IMR-90 (cell line): ENCODE measurements around the gene COX6B2. TPM values are rescaled to one million over a fixed set of nuclear protein-coding genes. Genes with fewer than 3 reads are reported as not detected.

Source experiments
- ATAC-seq: fragments of 200-7000 bp; cut with Tn5 transposase; 2 replicates; pipeline ENCODE4 v1.9.1; 2020; ENCODE audit warnings: low read depth, mild to moderate bottlenecking, moderate library complexity
- BruUV-seq: library from RNA; stranded (reverse); fragments of 400-500 nt; replicated peaks from 2 replicates; lab custom pipeline; 2021; lab: Mats Ljungman, UMichigan
- CTCF ChIA-PET: fragments of 300-600 bp; formaldehyde crosslinking; extraction: SDS; loops from one replicate; lab custom pipeline; 2021; ENCODE audit warnings: antibody characterized with exemption; lab: Yijun Ruan, JAX
- POLR2A ChIA-PET: fragments of 300-600 bp; sonication (Branson Sonifier 250); formaldehyde crosslinking; loops from one replicate; lab custom pipeline; 2022; ENCODE audit warnings: antibody characterized with exemption; ENCODE audit not compliant: unreplicated experiment; lab: Charles Lee
- DNase-seq: peaks from one replicate; pipeline ENCODE4 v3.0.0; 2013
- H2AFZ ChIP-seq: replicated peaks from 2 replicates; pipeline ENCODE3; 2013; ENCODE audit warnings: low read length, mild to moderate bottlenecking; ENCODE audit not compliant: poor library complexity
- H2AK5ac ChIP-seq: 2 replicates; pipeline ENCODE4 v1.6.1; 2013; ENCODE audit warnings: low read depth, low read length, inconsistent platforms
- H2AK9ac ChIP-seq: replicated peaks from 2 replicates; pipeline ENCODE3; 2013; ENCODE audit warnings: mild to moderate bottlenecking, low read depth, low read length, moderate library complexity; ENCODE audit not compliant: poor library complexity
- H2BK120ac ChIP-seq: 2 replicates; pipeline ENCODE4 v1.6.1; 2013; ENCODE audit warnings: low read depth, low read length, inconsistent platforms
- H2BK15ac ChIP-seq: 3 replicates; pipeline ENCODE4 v1.6.1; 2013; ENCODE audit warnings: low read depth, low read length, inconsistent platforms
- H2BK20ac ChIP-seq: 2 replicates; pipeline ENCODE4 v1.6.1; 2013; ENCODE audit warnings: low read depth, mild to moderate bottlenecking, inconsistent platforms, low read length, moderate library complexity
- H2BK5ac ChIP-seq: 2 replicates; pipeline ENCODE4 v1.6.1; 2013; ENCODE audit warnings: mild to moderate bottlenecking, low read depth, low read length, inconsistent platforms; ENCODE audit not compliant: poor library complexity, severe bottlenecking
- H3K14ac ChIP-seq: replicated peaks from 2 replicates; pipeline ENCODE4 v1.6.1; 2013; ENCODE audit warnings: low read depth, low read length, inconsistent platforms
- H3K18ac ChIP-seq: 2 replicates; pipeline ENCODE4 v1.6.1; 2013; ENCODE audit warnings: low read depth, low read length, control low read depth
- H3K23ac ChIP-seq: 2 replicates; pipeline ENCODE4 v1.6.1; 2013; ENCODE audit warnings: low read depth, low read length, inconsistent platforms
- H3K27ac ChIP-seq: 2 replicates; pipeline ENCODE4 v1.5.1; 2013; ENCODE audit warnings: mild to moderate bottlenecking, control low read depth, low read length; ENCODE audit not compliant: insufficient read depth
- H3K27me3 ChIP-seq: 2 replicates; pipeline ENCODE4 v1.6.1; 2013; ENCODE audit warnings: low read length; ENCODE audit not compliant: control insufficient read depth, insufficient read depth
- H3K36me3 ChIP-seq: 2 replicates; pipeline ENCODE4 v1.6.1; 2013; ENCODE audit warnings: low read length, mixed read lengths; ENCODE audit not compliant: control insufficient read depth, insufficient read depth
- H3K4ac ChIP-seq: 2 replicates; pipeline ENCODE4 v1.6.1; 2013; ENCODE audit warnings: low read depth, low read length, inconsistent platforms
- H3K4me1 ChIP-seq: 2 replicates; pipeline ENCODE4 v1.6.1; 2013; ENCODE audit warnings: low read length, mixed read lengths; ENCODE audit not compliant: control insufficient read depth, insufficient read depth
- H3K4me2 ChIP-seq: 2 replicates; pipeline ENCODE4 v1.6.1; 2013; ENCODE audit warnings: low read depth, mild to moderate bottlenecking, control low read depth, low read length, moderate library complexity
- H3K4me3 ChIP-seq: 2 replicates; pipeline ENCODE4 v1.5.1; 2013; ENCODE audit warnings: low read depth, mild to moderate bottlenecking, control low read depth, low read length, moderate library complexity; ENCODE audit not compliant: insufficient read depth
- H3K56ac ChIP-seq: 2 replicates; pipeline ENCODE4 v1.6.1; 2013; ENCODE audit warnings: low read length, inconsistent platforms; ENCODE audit not compliant: insufficient read depth; ENCODE audit errors: extremely low read depth
- H3K79me1 ChIP-seq, 2 experiments: 2 replicates each; pipeline ENCODE4 v1.6.1; 2013; ENCODE audit warnings: low read length in 2 of 2, inconsistent platforms in 1 of 2, low read depth in 1 of 2
- H3K9ac ChIP-seq: 2 replicates; pipeline ENCODE4 v1.6.1; 2013; ENCODE audit warnings: low read depth, low read length, control low read depth
- H3K9me1 ChIP-seq: 2 replicates; pipeline ENCODE4 v1.6.1; 2013; ENCODE audit warnings: low read length, inconsistent platforms; ENCODE audit not compliant: insufficient read depth
- H3K9me3 ChIP-seq: 2 replicates; pipeline ENCODE4 v1.6.1; 2013; ENCODE audit warnings: low read length; ENCODE audit not compliant: control insufficient read depth, insufficient read depth
- H4K20me1 ChIP-seq: 2 replicates; pipeline ENCODE4 v1.6.1; 2013; ENCODE audit warnings: low read length, inconsistent platforms; ENCODE audit not compliant: insufficient read depth
- H4K5ac ChIP-seq: 2 replicates; pipeline ENCODE4 v1.6.1; 2013; ENCODE audit warnings: mild to moderate bottlenecking, low read depth, low read length, control low read depth
- H4K8ac ChIP-seq, 2 experiments: 2 replicates each; pipeline ENCODE4 v1.6.1; 2013; ENCODE audit warnings: low read depth in 2 of 2, low read length in 2 of 2, control low read depth in 1 of 2, inconsistent platforms in 1 of 2
- H4K91ac ChIP-seq: 2 replicates; pipeline ENCODE4 v1.6.1; 2013; ENCODE audit warnings: low read depth, low read length, inconsistent platforms; ENCODE audit not compliant: insufficient read depth
- CEBPB ChIP-seq: IDR thresholded peaks from 2 replicates; pipeline ENCODE4 v1.6.1; 2012; ENCODE audit warnings: low read depth, low read length, improper control_type of control experiment
- POLR2A ChIP-seq: IDR thresholded peaks from 2 replicates; pipeline ENCODE4 v1.6.1; 2012; ENCODE audit warnings: mild to moderate bottlenecking, low read depth, low read length
- WGBS, 2 experiments: methylation state at CpG; one replicate each; pipeline versions ENCODE4 v1.1.5 to v1.1.7; 2013; ENCODE audit warnings: missing lambda C conversion rate in 2 of 2; ENCODE audit not compliant: insufficient read length in 1 of 2; ENCODE audit errors: extremely low coverage in 2 of 2; 5-methylcytosine and 5-hydroxymethylcytosine counted together
- dilution Hi-C: fragments of 300-500 bp; cut with HindIII; formaldehyde crosslinking; loops from one replicate; pipeline ENCODE4 v1.14.3; 2018; ENCODE audit warnings: low sequenced_read_pairs; ENCODE audit not compliant: unreplicated experiment
- in situ Hi-C: fragments of 300-500 bp; cut with MboI; formaldehyde crosslinking; loops from 3 replicates; pipeline ENCODE4 v1.14.3; 2019; ENCODE audit warnings: low sequenced_read_pairs, inconsistent platforms, mixed read lengths
- intact Hi-C: fragments of 100-400 bp; cut with micrococcal nuclease; formaldehyde crosslinking; loops from 2 replicates; pipeline ENCODE4 v1.10.0; 2022
- polyA plus RNA-seq, 3 experiments: library from polyadenylated mRNA; depleted of rRNA; stranded (reverse); fragments of >200 nt; gene quantifications; 2 replicates each; pipeline ENCODE4 v1.2.3, GENCODE V29; 2012; ENCODE audit warnings: low replicate concordance in 1 of 3
- total RNA-seq: library from RNA; depleted of rRNA; stranded (reverse); fragments of >200 nt; gene quantifications from 2 replicates; pipeline ENCODE4 v1.2.3, GENCODE V29; 2012

The COX6B2 gene
- total and polyA plus RNA-seq, 2 of the 4 experiments (the other 2 are of a cell fraction), result 0.19 TPM; not detected in 1

- intact Hi-C loops, result no loop called here
Observed at GRCh38 chr19:55366790-55367189, 12.3 kb upstream of the COX6B2 start.

More at GRCh38 chr19:55366790-55367189, 12.3 kb upstream of the COX6B2 start:
- H2BK15ac ChIP-seq, result no peak overlapping the region
- H2BK20ac ChIP-seq, result no peak overlapping the region
- TSS peak; percentile 34 for BruUV-seq
- no peak overlapping the region for H3K18ac ChIP-seq
- H3K27me3 ChIP-seq, result no peaks in the 10 kb centered on the region
- peaks cover 4% of the 10 kb centered on the region; the same call in 1 of the 2 replicates for H3K9me1 ChIP-seq
- WGBS, 2 experiments, result 80% methylated on average over 1 of the region's 3 CpGs; no CpG with 5 or more reads in 1 of the 2 experiments
- H3K36me3 ChIP-seq, result peaks cover 26% of the 10 kb centered on the region
- peaks cover 16% of the 10 kb centered on the region for H3K4me1 ChIP-seq
- no peak overlapping the region for H4K5ac ChIP-seq
- H3K9ac ChIP-seq, result peak overlapping the region; percentile 30; the same call in 1 of the 2 replicates
- no peak overlapping the region for H2BK5ac ChIP-seq
- H2BK120ac ChIP-seq, result no peak overlapping the region
- H3K4me2 ChIP-seq, result no peak overlapping the region
- DNase-seq (no peak), ATAC-seq (no peak)
- POLR2A ChIA-PET, result interaction anchor here (0.5 kb wide), 1 partner anchor 26 kb away, joined by 3 read pairs; no protein-coding TSS in a partner anchor
- no peak overlapping the region for H3K56ac ChIP-seq
- peak; percentile 77 for TF ChIP-seq POLR2A
- TF ChIP-seq CEBPB, result no peak
- peaks cover 59% of the 10 kb centered on the region for H4K20me1 ChIP-seq
- H2AK9ac ChIP-seq, result no peak overlapping the region
- H3K23ac ChIP-seq, result peak overlapping the region; percentile 33; the same call in 1 of the 2 replicates
- in situ Hi-C loops, result no loop called here
- H4K8ac ChIP-seq, result no peak overlapping the region
- CTCF ChIA-PET, result no interaction called here
- no peak overlapping the region for H3K4ac ChIP-seq
- no peak overlapping the region for H2AK5ac ChIP-seq
- no peak overlapping the region for H2AFZ ChIP-seq
- H3K4me3 ChIP-seq, result no peak overlapping the region
- dilution Hi-C loops, result no loop called here
- H3K9me3 ChIP-seq, result no peaks in the 10 kb centered on the region
- H4K91ac ChIP-seq, result no peak overlapping the region
- H3K79me1 ChIP-seq, result peaks cover 0 to 37% of the 10 kb centered on the region in 2 experiments; a peak in 3 of 4 replicates
- H3K27ac ChIP-seq, result no peak overlapping the region; the same call in 1 of the 2 replicates
- H3K14ac ChIP-seq, result no peak overlapping the region
